ENCODE results near the gene DSCAM.

DNA sequence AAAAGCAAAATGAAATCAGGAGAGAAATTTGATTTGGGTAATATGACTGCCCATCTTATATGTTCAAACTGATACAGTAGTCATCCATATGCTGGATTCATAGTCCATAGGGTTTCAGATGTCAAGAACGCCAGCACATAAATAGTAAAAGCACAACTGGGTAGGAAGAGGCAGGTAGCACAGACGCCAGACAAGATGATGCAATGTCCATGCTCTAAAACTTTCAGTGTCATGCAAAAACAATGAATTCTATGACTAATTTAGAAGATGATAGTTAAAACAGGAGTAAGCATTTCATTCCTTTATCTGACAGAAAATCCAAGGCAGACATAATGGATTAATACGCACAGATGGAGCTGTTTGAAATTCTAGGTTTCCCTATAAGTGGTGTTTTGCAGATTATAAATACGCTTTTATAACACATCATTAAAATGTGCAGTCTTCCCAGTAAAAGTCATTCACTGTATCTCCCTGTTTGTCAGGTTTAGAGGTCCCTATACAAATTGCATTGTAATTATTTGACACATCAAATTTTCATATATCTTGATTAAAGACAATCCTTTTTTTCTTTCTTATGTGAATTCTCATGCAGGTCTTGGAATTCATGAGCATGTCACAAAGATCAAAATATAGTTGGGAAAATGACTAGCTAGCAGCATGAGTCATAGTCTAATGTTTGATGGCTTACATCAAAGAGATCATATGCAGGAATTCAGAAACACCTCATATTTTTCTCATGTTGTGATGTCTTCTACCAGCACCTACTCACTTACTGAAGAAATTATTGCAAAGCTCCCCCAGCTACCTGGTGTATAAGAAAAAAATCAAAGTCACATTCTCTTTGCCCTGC is 139.9 kb downstream of the DSCAM start:
- TF ChIP-seq, protein P1, sequence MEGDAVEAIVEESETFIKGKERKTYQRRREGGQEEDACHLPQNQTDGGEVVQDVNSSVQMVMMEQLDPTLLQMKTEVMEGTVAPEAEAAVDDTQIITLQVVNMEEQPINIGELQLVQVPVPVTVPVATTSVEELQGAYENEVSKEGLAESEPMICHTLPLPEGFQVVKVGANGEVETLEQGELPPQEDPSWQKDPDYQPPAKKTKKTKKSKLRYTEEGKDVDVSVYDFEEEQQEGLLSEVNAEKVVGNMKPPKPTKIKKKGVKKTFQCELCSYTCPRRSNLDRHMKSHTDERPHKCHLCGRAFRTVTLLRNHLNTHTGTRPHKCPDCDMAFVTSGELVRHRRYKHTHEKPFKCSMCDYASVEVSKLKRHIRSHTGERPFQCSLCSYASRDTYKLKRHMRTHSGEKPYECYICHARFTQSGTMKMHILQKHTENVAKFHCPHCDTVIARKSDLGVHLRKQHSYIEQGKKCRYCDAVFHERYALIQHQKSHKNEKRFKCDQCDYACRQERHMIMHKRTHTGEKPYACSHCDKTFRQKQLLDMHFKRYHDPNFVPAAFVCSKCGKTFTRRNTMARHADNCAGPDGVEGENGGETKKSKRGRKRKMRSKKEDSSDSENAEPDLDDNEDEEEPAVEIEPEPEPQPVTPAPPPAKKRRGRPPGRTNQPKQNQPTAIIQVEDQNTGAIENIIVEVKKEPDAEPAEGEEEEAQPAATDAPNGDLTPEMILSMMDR (IDR thresholded peaks at IDR 0.05), result no peak
- TF ChIP-seq POLR2A (IDR thresholded peaks at IDR 0.05), result no peak
